Loucy (cell line): ENCODE data around the gene PLD5.
"Not testable (repeated sequence)": the region's sequence is repeated elsewhere in the genome, so short reads cannot be mapped to it uniquely, and the experiment has no call there.

ENCODE experiments used
- H2AFZ ChIP-seq: fragments of 200-600 bp; sonication (generic); 2 replicates; pipeline ENCODE4 v1.6.0; 2016; ENCODE audit warnings: antibody characterized with exemption, mild to moderate bottlenecking, low read length, moderate library complexity
- H3F3A ChIP-seq: fragments of 200-600 bp; 2 replicates; pipeline ENCODE4 v1.6.0; 2016; ENCODE audit warnings: antibody characterized with exemption, low read depth, mild to moderate bottlenecking
- H3K27me3 ChIP-seq: fragments of 200-600 bp; sonication (generic); 2 replicates; pipeline ENCODE4 v1.6.1; 2014; ENCODE audit warnings: low read length, mild to moderate bottlenecking; ENCODE audit not compliant: insufficient read depth, poor library complexity, severe bottlenecking
- H3K36me3 ChIP-seq: fragments of 200-600 bp; sonication (generic); 2 replicates; pipeline ENCODE4 v1.6.1; 2016; ENCODE audit warnings: low read length; ENCODE audit not compliant: insufficient read depth
- H3K4me1 ChIP-seq: fragments of 200-600 bp; sonication (generic); 2 replicates; pipeline ENCODE4 v1.5.1; 2014; ENCODE audit warnings: low read length, mild to moderate bottlenecking; ENCODE audit not compliant: insufficient read depth, poor library complexity, severe bottlenecking
- H3K4me2 ChIP-seq: fragments of 200-600 bp; sonication (generic); 2 replicates; pipeline ENCODE4 v1.6.0; 2014; ENCODE audit warnings: antibody characterized with exemption, low read length, low read depth, mild to moderate bottlenecking; ENCODE audit not compliant: poor library complexity, severe bottlenecking
- H3K4me3 ChIP-seq: fragments of 200-600 bp; sonication (generic); 2 replicates; pipeline ENCODE4 v1.5.1; 2014; ENCODE audit warnings: low read length, mild to moderate bottlenecking, mixed read lengths; ENCODE audit not compliant: poor library complexity, severe bottlenecking
- H3K79me2 ChIP-seq: fragments of 200-600 bp; sonication (generic); 2 replicates; pipeline ENCODE4 v1.6.1; 2014; ENCODE audit warnings: low read length; ENCODE audit not compliant: insufficient read depth
- H3K9ac ChIP-seq: fragments of 200-600 bp; sonication (generic); 2 replicates; pipeline ENCODE4 v1.6.0; 2014; ENCODE audit warnings: mild to moderate bottlenecking, low read depth, low read length, moderate library complexity; ENCODE audit not compliant: poor library complexity, severe bottlenecking
- H3K9me2 ChIP-seq: fragments of 200-600 bp; sonication (generic); replicated peaks from 2 replicates; pipeline ENCODE4 v1.6.1; 2016; ENCODE audit warnings: low read depth, low read length, mixed read lengths
- H3K9me3 ChIP-seq: fragments of 200-600 bp; sonication (generic); 2 replicates; pipeline ENCODE4 v1.6.1; 2014; ENCODE audit warnings: mild to moderate bottlenecking, antibody characterized with exemption, low read length, low read depth; ENCODE audit not compliant: insufficient read depth
- H4K20me1 ChIP-seq: fragments of 200-600 bp; sonication (generic); 2 replicates; pipeline ENCODE4 v1.6.0; 2014; ENCODE audit warnings: antibody characterized with exemption, low read length, mild to moderate bottlenecking; ENCODE audit not compliant: insufficient read depth, poor library complexity, severe bottlenecking
- CTCF ChIP-seq: fragments of 200-600 bp; sonication (generic); conservative IDR thresholded peaks from 2 replicates; pipeline ENCODE4 v1.5.1; 2014; ENCODE audit warnings: mild to moderate bottlenecking, antibody characterized with exemption, low read length
- EZH2phosphoT487 ChIP-seq: fragments of 200-600 bp; IDR thresholded peaks from 2 replicates; pipeline ENCODE4 v1.6.1; 2018; ENCODE audit warnings: antibody characterized with exemption, mild to moderate bottlenecking, moderate library complexity, borderline replicate concordance

The PLD5 gene

GRCh38 chr1:242212401-242212800, 312.1 kb downstream of the PLD5 start:
- Histone ChIP-seq H3K4me1 (no peaks in the 10 kb centered on the region), H3K79me2 (no peaks in the 10 kb centered on the region), H3F3A (no peaks in the 10 kb centered on the region), H3K4me2 (no peak overlapping the region), H3K4me3 (no peak overlapping the region), H3K9ac (no peak overlapping the region), H3K36me3 (no peaks in the 10 kb centered on the region), H3K9me2 (no peaks in the 10 kb centered on the region), H3K9me3 (peaks cover 14% of the 10 kb centered on the region; the same call in 1 of the 2 replicates), H4K20me1 (no peaks in the 10 kb centered on the region), H3K27me3 (no peaks in the 10 kb centered on the region), H2AFZ (no peak overlapping the region)
- no peak for TF ChIP-seq EZH2phosphoT487
- TF ChIP-seq CTCF = no peak

- Histone ChIP-seq H3K9me3 (peaks cover 8% of the 10 kb centered on the region; the same call in 1 of the 2 replicates), H3K79me2 (no peaks in the 10 kb centered on the region), H3K4me1 (no peaks in the 10 kb centered on the region), H3K4me3 (no peak overlapping the region), H3K27me3 (no peaks in the 10 kb centered on the region), H4K20me1 (no peaks in the 10 kb centered on the region), H3K4me2 (no peak overlapping the region), H3K9ac (no peak overlapping the region), H3K36me3 (no peaks in the 10 kb centered on the region), H3K9me2 (no peaks in the 10 kb centered on the region), H2AFZ (no peak overlapping the region), H3F3A (no peaks in the 10 kb centered on the region)
- TF ChIP-seq CTCF (no peak), EZH2phosphoT487 (no peak)
Measured at GRCh38 chr1:242211254-242212022, 313.1 kb downstream of the PLD5 start.

GRCh38 chr1:242210316-242210715, 314.2 kb downstream of the PLD5 start:
- not testable (repeated sequence) for H3F3A ChIP-seq, H3K36me3 ChIP-seq, H3K9me2 ChIP-seq, H3K9me3 ChIP-seq, H3K4me3 ChIP-seq, H3K79me2 ChIP-seq, H3K27me3 ChIP-seq, H3K9ac ChIP-seq, H3K4me2 ChIP-seq, H4K20me1 ChIP-seq, H3K4me1 ChIP-seq, H2AFZ ChIP-seq

- H3K9ac ChIP-seq = no peak overlapping the region
- no peak overlapping the region for H3K4me2 ChIP-seq
- no peaks in the 10 kb centered on the region for H3F3A ChIP-seq
- H3K9me3 ChIP-seq = no peaks in the 10 kb centered on the region; the same call in 1 of the 2 replicates
- no peaks in the 10 kb centered on the region for H3K79me2 ChIP-seq
- no peak overlapping the region for H2AFZ ChIP-seq
- H3K4me1 ChIP-seq = no peaks in the 10 kb centered on the region
- H3K27me3 ChIP-seq = no peaks in the 10 kb centered on the region
- H3K4me3 ChIP-seq = no peak overlapping the region
- no peaks in the 10 kb centered on the region for H3K36me3 ChIP-seq
- TF ChIP-seq EZH2phosphoT487 (no peak), CTCF (no peak)
- no peaks in the 10 kb centered on the region for H4K20me1 ChIP-seq
- H3K9me2 ChIP-seq = no peaks in the 10 kb centered on the region
Measured at GRCh38 chr1:242209063-242209462, 315.4 kb downstream of the PLD5 start.
